ELR (cell line): ENCODE results near the gene LDAH.
A peak's percentile ranks its signal among the peaks of the same experiment; 100 is the strongest.
"Not testable (repeated sequence)": the region's sequence is repeated elsewhere in the genome, so short reads cannot be mapped to it uniquely, and the experiment has no call there.

ENCODE experiments used
- DNase-seq: peaks from one replicate; pipeline ENCODE4 v3.0.0-alpha.2; 2015; ENCODE audit warnings: low read depth

Gene LDAH

DNA sequence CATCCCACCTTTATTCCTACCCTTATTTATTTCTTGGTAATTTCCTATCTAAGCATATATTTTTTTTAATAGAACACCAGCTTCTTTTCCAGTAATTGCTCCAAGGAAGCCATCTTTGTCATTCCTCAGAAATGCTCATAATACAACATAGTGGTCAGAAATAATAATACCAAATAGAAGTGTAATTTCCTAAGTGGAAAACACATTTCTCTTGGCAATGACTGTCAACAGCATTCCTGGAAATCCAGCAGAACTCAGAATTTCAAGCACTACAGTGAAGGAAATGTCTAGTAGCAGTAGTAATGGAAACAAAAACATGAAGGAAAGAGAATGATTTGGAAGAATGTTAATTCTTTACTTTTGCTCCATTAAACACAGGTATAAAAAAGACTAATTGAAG lies 99.4 kb downstream of the LDAH start:
- DNase-seq = no peak

DNA sequence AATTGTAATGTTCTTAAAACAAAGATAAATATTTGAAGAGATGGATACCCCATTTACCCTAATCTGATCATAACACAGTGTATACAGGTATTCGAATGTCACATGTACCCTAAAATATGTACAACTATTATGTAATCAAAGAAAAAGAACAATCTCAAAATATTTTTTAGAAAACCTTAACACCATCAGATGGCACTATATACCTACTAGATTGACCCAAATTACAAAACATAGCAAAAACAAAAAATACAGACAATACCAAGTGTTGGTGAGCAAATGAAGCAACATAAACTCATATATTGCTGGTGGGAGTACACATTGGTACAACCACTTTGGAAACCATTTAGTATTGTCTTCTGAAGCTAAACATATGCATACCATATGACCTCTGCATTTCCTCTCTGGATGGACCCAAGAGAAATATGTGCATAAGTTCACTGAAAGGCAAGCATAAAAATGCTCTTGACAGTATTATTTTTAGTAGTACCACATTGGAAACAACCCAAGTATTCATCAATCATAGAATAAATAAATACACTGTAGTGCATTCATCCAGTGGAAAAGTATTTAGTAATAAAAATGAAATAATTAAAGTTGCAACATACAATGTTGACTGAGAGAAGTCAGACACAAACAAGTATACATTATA lies 100.2 kb downstream of the LDAH start:
- no peak for DNase-seq

DNA sequence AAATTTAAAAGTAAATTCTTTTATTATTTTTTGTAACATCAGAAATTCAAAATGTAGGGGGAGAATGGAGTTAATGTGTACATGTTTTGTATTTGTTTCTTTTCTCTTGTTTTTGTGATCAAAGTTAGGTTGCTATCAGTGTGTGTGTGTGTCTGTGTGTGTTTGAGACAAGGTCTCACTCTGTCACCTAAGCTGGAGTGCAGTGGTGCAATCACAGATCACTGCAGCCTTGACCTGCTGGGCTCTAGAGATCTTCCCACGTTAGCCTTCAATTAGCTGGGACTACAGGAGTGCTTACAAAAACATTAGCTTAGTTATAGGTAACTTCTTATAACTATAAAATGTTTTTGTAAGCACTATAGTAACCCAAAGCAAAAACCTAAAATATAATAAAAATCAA lies 105.3 kb downstream of the LDAH start:
- no peak for DNase-seq

DNA sequence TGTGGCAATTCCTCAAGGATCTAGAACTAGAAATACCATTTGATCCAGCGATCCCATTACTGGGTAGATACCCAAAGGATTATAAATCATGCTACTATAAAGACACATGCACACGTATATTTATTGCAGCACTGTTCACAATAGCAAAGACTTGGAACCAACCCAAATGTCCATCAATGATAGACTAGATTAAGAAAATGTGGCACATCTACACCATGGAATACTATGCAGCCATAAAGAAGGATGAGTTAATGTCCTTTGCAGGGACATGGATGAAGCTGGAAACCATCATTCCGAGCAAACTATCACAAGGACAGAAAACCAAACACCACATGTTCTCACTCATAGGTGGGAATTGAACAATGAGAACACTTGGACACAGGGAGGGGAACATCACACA lies 106.7 kb downstream of the LDAH start:
- DNase-seq = not testable (repeated sequence)

DNA sequence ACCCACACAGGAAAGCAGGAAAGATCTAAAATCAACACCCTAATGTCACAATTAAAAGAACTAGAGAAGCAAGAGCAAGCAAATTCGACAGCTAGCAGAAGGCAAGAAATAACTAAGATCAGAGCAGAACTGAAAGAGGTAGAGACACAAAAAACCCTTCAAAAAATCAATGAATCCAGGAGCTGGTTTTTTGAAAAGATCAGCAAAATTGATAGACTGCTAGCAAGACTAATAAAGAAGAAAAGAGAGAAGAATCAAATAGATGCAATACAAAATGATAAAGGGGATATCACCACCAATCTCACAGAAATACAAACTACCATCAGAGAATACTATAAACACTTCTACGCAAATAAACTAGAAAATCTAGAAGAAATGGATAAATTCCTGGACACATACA lies 108.5 kb downstream of the LDAH start:
- DNase-seq = not testable (repeated sequence)

DNA sequence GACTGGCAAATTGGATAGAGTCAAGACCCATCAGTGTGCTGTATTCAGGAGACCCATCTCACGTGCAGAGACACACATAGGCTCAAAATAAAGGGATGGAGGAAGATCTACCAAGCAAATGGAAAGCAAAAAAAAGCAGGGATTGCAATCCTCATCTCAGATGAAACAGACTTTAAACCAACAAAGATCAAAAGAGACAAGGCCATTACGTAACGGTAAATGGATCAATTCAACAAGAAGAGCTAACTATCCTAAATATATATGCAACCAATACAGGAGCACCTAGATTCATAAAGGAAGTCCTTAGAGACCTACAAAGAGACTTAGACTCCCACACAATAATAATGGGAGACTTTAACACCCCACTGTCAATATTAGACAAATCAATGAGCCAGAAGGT lies 109.3 kb downstream of the LDAH start:
- not testable (repeated sequence) for DNase-seq

DNA sequence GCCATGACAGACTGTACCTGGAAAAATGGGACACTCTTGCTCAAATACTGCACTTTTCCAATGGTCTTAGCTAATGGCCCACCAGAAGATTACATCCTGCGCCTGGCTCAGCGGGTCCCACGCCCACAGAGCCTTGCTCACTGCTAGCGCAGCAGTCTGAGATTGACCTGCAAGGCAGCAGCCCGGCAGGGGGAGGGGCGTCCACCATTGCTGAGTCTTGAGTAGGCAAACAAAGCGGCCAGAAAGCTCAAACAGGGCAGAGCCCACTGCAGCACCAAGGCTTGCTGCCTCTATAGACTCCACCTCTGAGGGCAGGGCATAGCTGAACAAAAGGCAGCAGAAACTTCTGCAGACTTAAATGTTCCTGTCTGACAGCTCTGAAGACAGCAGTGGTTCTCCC lies 111.3 kb downstream of the LDAH start:
- not testable (repeated sequence) for DNase-seq

DNA sequence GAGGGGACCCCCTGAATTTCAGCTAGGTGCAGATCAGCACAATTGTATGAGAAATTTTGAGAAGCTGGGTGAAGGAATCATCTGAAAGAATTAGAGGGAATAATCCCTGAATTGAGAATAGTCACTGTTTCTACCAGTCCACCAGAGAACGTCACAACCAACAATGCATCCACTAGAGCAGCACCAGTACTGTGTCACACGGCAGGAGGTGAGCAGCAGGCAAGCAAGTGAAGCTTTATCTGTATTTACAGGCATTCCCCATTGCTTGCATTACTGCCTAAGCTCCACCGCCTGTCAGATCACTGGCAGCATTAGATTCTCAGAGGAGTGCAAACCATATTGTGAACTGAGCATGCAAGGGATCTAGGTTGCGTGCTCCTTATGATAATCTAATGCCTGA lies 115.3 kb downstream of the LDAH start:
- no peak for DNase-seq

DNA sequence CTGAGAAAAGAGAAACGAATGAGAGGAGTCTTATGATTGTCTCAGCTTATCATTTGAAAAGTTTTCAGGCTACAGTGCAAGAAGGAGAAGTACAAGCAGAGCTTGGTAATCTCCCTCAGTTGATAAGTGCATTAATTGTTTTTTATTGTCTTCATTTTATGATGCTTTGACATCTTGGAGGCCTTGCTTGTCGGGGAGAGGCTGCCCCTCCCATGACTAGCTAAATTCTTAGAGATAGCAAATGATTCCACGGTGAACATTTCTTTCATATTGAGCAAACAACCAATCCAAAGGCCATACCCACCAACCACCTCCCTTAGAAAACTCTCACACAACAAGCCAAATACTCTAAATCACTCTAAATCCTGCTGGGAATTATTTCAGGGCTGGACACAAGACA lies 116.1 kb downstream of the LDAH start:
- no peak for DNase-seq

DNA sequence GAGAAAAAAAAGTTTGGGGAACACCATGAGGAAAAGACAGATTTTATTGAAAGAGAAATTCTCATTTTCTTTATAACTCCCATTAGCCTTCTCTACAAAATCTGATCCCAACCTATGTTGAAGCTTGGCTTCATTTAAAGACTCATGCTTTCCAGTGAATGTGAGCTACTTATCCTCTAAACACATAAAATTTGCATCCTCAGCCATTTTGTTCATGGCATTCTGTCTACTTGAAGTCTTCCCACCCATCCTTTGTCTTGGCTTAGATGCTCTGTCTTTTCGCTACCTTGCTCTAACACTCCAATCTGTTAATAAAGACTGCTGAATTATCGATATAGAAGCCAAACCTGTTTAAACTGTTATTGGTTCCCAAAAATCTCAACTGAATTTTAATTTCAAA lies 116.7 kb downstream of the LDAH start:
- no peak for DNase-seq

DNA sequence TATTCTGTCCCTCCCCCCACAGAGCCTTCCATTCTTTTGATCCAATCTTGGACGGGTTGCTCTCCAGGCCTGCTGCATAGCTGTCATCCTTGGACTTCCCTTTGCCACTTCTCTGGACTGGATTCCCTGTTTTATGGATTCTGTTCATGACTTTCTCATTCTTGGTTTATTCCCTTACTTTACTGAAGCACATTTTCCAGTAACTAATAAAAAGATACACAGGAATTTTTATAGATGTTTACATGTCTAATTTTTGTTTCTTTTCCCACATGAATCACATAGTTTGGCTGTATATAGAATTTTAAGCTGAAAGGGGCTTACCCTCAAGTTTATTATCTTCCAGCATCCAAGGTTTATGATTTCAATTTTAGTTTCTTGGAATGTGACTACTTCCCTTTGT lies 118.0 kb downstream of the LDAH start:
- no peak for DNase-seq

DNA sequence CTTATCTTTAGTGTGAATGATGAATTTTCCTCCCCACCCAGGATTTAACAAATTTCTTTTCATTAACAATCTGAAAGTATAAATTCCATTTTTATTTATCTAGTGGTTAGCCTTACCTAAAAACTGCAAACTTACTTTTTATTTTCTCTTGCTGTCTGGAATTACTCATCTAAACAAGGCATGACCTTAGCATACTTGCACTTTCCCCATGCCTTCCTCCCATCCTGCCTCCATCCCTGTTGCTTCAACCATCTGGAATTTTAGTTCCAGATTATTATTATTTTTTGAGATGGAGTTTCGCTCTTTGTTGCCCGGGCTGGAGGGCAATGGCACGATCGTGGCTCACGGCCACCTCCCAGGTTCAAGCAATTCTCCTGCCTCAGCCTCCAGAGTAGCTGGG lies 120.3 kb downstream of the LDAH start:
- peak; percentile 47 for DNase-seq

DNA sequence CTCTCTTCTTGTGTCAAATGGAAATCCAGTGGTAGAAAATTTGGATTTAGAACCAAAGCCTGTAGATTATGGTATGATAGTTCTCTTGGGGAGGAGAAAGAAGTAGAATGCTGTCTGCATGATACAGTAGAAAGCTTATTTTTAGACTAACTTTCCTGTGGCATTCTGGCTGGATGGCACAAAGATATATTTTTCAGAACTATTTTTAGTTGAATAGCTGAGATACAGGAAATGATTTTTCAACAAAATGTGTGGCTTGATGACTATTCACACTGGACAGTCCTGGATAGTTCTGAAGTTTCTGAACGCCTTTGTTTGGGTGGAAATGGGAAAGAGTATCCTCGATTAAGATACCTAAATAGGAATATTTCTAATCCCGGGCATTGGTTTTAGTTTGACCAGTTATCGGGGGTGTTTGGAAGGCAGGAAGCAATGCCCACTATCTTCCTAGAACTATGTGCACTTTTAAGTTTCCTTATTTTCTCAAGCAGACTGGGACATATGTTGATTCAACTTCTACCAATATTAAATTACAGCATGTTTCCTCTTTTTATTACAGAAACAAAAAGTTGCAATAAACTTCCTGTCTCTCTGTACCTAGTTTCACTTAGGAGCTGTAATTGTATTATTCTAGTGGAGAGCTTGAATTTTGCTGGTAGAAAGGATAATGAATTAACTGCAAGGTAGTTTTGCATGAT lies 123.8 kb downstream of the LDAH start:
- DNase-seq = no peak

DNA sequence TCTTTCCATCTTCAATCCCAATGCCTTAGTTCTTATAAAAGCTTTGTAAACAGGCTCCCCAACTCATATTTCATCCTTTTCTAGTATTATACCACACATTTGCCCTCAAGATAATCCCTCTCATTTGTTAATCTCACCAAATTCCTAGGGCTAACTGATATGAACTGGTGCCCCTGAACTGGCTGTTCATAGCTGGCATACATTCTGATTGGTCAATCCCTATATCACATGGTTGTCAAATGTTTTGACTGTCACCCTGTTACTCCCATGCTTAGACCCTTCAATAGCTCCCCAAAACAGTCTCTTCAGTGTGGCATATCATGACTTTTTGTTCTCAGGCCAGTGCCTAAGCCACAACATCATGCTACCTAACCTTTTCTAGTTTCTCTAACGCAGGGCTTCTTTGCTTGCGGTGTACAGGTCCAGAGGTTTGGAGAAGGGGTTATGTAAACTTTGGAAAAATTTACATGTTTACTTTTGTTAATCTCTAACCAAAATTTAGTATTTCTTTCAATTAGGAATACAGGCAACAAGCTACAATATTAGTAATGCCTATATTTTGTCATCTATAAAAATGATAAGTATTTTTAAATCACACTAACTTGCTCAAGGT lies 125.5 kb downstream of the LDAH start:
- no peak for DNase-seq

DNA sequence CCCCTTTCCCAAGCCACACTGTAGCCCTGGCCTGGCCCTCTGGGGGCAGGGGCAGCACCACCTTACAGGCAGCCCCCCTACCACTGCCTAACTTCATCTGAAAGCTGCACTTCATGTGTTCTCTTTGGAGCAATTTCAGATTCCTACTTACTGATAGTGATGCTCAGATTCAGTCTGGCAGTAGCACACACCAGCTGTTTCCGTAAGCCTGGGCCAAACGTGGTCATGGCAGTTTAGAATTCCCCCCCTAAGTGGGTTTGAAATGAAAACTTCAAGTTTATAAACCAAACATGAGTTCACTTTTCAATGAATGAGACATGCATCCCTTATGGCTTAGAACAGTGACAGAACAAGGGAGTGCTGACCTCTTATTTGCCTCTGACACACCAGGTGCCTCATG lies 126.5 kb downstream of the LDAH start:
- no peak for DNase-seq

DNA sequence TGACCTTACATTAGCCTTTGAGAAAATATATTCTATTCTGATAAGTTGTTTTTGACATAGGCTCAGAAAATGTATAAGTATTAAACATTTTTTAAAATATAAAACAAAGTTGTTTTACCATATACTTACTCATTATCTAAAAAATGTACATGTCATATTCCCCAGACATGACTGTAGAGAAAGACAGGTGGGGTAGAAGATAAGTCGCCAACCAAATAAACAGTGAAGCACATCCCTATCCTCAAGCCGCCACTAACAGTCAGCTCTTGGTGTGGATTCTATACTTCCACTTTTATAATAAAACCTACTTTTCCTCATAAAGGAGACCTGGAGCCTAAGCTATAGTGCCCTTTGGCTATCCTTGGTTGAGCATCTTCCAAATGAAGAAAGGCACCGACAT lies 129.6 kb downstream of the LDAH start:
- DNase-seq = no peak

DNA sequence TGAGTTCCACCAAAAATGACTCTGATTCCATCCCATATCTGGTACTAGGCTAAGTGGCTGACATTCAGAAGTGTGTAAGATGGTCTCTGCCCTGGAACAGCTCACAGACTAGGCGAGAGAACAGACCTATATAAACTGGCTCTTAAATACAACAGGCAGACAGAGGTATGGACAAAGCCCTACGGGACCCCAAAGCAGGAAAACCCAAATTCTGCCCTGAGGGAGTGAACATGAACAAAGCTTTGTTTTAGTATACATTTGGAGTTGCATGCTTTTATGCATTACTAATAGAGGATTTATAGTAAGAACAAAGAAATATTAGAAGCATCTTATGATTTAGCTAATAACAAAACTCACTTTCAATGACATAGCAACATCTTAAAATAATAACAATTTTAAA lies 130.8 kb downstream of the LDAH start:
- DNase-seq = no peak

DNA sequence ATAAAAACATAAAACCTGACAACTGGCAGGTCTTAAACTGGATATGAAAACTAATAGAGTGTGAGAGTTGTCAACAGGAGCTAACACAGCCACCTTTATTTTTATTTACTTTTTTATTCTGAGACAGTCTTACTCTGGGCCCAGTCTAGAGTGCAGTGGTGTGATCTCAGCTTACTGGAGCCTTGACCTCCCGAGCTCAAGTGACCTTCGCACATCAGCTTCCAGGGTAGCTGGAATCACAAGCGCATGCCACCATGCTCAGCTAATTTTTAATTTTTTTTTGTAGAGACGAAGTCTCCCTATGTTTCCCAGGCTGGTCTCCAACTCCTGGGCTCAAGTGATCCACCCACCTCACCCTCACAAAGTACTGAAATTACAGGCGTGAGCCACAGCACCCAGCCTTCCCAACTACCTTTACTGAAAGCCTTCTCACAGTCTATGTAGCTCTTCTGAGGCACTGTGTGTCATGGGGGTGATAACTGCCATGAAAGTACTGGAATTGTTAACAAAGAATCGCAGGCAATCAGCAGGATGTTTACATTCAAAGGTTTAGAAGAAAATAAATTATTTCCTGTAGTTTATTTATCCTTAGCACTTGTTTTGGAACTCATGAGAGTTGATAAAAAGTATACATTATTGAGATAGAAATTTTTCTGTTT lies 131.7 kb downstream of the LDAH start:
- no peak for DNase-seq

DNA sequence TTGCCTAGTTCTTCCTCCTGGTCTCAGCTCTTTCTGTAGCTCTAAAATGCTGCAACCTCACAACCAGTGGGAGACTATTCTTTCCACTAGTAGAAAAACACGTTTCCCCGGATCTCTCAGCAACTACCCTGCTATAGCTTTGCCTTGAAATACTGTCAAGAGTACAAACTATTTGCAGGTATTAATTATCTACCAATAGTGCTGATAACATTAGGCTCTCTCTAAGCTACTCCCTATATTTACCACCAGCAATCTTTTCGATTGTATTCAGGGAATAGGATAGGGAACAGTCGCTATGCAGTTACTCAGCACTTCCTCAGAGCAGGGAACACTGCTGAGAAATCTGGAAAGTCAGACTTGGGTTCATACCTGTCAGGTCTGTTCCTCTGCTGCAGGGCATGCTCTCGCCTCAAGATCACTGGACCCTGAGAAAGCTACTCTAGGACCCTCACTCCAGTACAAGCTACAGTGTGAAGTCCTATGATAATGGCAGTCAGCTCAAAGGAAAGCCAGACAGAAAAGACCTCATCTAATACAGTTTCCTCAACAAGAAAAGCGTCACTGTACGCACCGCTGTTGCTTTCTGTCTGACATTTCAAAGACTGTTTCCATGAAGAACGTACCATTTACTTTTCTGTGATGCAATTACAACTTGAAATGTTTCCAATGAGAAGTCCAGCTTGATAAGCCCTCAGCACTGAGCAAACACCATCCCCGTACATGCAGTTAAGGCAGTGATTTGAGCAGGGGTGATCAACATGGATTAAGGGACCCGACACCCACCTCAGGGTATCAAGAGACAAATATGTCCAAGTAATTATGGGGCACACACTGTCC lies 133.3 kb downstream of the LDAH start:
- no peak for DNase-seq

DNA sequence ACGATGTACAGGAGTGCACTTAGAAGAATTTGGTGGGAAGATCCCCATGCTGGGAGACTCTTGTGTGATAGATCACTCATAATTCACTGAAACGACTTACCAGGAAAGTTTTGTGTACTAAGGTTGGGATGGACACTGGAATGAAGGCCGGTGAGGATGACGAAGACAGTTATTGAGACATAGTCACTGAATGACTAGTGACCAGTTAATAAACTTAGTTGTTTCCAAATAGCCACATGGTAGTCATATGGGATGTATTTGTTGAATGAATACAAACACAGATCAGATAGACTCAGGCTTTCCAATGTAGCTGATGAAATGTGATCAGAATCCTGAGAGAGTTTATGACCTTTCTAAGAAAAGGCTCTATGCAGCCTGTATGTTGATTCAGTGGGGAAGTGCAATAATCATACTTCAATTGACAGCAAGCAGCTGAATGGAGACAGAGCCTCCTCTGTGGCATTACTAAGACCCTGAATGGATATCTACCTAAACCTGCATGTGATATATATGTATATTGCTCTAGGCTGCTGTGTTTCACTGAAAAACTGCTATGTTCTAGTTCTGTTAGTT lies 135.6 kb downstream of the LDAH start:
- DNase-seq = no peak

DNA sequence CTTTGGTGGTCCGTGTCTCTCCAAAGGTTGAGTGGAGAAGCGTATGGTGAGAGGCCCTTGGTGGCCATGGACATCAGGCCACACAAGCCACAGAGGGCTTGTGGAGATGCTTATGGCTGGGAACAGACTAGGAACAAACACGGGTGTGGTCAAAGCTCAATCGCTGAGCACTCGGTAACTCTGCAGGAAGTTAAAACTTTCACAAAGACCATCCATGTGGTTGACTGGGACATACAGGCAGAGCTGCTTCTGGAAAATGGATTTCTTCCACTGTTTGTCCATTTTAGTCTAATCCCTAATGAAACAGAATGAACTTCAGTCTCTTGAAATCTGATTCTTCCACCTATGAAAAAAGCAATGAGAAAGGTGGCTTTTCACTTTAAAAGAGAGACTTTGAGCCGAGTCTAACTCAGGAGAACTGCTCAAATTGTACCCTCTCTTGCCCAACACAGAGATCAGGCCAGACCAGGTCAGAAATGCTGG lies 138.3 kb downstream of the LDAH start:
- no peak for DNase-seq
